Amygdala (tissue), 56 donors: ENCODE results near the gene C7orf57.

Experiments used
- DNase-seq, 56 donors: peaks; one replicate each; lab custom pipeline; 2025; lab: John Stamatoyannopoulos, UW

The C7orf57 gene

GRCh38 chr7:48083114-48083830, 47.9 kb downstream of the C7orf57 start:
- DNase-seq: no peak

DNA sequence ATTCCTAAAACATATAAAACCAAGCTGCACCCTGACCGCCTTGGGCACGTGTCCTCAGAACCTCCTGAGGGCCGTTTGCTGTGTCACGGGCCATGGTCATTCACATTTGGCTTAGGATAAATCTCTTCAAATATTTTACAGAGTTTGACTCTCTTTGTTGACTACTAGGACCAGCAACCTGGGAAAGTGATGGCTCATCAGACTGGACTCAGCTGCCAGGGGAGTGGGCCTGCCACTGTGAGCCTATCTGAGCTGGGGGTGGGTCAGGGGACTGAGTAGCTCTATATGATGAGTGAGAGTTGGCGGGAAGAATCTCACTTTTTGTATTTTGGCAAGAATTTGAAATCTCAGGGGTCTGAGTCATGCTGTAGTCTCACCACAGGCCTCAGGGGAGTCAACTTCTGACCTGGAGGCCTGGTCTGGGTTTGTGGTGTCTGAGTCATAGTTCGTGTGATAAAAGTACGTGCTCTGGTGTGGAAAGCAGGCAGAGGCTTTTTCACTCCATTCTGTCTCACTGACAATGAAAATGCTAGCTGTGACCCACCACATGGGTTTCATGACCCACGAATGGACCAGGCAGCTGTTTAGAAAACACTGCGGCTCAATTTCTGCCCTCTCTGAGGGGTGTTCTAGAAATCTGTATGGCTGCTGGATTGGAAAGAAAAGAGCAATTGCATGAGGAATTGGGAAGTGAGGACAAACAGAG, 49.5 kb downstream of the C7orf57 start:
- DNase-seq: no peak

DNA sequence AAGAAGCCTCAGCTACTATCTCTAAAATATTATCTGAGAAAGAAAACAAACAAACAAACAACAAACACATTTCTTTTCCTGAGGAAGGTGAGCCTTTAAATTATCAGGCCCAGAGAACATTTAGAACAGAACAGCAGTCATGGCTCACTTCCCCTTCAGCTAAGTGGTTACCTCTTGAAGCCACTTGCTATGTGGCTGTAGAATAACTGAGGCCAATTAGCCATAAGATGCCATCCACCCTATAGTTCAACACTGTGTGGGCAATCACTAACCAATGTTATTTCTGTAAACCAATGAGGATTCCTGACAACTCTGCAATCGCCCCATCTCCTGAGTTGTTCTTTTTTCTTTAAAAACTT, 50.1 kb downstream of the C7orf57 start:
- no peak for DNase-seq

DNA sequence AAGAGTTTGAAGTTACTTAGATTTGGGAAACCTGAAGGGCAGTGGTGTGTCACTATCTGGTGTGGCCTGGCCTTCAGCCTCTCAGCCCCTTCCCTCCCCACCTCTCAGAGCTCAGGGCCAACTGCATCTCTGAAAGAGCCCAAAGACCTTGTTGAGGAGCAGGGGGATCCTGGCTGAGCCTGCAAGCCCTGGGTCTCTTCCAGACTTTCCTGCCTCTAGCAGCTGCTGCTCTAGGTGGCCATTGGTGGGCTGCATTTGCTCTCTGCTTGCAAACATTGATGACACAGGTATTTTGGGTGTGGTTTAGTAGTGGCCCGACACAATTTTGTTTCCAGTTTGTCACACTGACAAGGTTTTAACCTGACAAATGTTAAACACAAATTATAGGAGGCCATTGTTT, 50.6 kb downstream of the C7orf57 start:
- DNase-seq: no peak

GRCh38 chr7:48087349-48087748, 52.0 kb downstream of the C7orf57 start:
- DNase-seq: no peak

DNA sequence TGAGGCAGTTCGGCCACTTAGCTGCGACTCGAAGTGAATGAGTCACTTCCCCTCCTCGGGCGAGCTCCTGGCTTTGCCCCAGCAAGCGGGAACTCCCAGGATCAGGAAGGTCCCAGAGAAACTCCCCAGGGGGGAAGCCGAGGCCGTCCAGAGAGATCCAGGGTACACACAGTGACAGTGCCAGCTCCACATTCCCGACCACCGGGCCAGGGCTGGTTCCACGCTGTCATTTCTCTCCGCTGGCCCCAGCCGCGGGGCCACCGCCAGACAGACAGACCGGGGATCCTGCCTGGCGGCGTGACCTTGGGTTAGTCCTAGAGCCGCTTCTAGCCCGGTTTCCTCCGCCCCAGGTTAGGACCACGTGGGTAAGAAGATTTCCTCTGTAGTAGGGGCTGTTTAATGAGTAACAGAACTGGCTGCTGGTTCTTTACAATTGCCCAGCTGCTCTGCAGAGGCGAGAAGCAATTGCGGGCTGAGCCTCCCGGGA, 53.3 kb downstream of the C7orf57 start:
- peak in 32 of 56 donors; percentile 18 to 82 (median 54) for DNase-seq

- DNase-seq: peak in 48 of 56 donors; percentile 27 to 87 (median 67)
These were observed 54.0 kb downstream of the C7orf57 start, which contains the start of gene UPP1 for GRCh38 chr7:48089046-48090003. Gene UPP1, plus strand, starts transcription at chr7:48089265. Its CDS starts 5,519 bp downstream, at chr7:48094784.

- peak in 12 of 56 donors; percentile 13 to 33 (median 20) for DNase-seq
These were observed 54.9 kb downstream of the C7orf57 start for GRCh38 chr7:48090095-48090805.

- DNase-seq: no peak
These were observed 56.4 kb downstream of the C7orf57 start for GRCh38 chr7:48091506-48092433.

DNA sequence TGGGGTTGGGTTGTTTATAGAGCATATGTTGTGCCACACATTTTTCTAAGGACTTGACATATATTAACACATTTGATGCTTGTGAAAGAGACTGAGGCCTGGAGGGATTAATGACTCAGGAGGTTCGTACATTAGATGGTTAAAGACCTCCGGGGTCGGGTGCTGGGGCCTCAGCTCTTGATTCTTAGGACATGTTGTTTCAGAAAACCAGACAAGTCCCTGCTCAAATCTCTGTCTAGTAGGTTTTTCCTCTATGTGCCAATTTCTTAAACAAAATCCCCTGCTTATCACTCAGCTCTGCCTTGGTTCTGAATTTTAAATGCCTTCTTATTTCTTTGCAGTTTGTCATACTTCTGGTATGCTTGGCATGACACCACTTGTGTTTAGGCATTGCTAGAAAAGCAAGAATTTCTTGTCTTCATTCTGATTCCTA, 59.5 kb downstream of the C7orf57 start:
- DNase-seq: no peak

DNA sequence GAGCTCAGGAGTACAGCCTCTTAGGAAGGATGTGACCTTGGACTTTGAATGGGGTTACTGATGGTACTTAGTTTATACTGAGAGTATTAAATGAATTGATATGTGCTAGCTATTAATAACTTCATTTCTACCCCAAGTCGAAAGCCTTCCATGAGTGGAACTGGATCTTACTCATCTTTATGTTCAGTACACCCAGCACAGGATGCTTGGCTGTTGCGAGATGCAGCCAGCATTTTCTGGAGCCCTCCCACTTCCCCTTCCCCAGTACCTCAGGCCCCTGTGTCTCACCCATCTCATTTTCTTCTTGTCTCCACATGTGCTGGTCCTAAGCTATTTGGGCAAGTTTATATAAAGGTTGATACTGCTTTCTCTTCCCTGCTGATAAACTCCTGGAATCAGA, 60.9 kb downstream of the C7orf57 start:
- DNase-seq: no peak

DNA sequence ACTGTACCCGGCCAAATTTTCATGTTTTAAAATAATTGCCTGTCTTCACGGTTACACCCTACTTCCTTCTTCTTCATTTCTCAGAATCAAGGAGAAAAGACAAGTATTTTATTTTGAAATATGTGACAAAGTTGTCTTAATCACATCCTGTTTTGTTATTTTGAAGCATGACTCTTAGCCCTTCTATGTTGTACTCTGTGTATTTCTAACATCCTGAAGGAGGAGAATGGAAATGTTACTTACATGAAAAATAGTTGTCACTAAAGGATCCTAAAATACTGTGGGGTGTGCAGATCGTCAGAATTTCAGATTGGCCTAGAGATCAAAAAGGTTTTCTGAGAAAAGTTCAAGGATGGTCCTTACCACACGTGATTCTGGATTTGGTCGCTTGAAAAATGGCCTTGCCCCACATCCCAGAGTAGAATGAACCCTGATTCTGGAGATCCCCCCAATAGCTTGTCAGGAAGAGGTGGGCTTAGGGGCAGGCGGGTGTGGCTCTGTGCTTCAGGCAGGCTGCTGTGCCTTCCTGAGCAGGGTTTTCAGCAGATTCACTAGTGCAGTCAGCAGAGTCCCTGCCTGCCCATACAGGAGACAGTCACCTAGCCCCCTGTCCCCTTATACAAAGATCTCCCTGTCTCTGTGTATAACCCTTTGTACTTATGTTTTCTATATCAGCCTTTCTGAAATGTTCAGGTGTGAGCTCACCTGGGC, 62.3 kb downstream of the C7orf57 start:
- DNase-seq: no peak

DNA sequence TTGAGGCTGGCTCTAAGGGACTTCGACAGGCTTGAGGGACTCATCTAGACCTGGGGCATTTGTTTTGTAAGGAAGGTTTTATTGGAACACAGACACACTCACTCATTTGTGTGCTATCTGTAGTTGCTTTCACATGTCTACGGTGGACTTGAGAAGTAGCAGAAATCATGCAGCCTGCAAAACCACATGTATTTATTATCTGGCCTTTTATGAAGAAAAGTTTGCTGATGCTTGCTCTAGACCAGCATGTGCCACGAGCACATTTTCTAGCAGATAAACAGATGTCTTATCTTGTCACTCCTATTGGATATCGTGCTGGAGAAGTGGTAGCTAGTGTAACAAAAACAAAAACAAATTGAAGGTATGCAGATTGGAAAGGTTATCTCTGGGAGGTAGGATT, 63.5 kb downstream of the C7orf57 start:
- no peak for DNase-seq

DNA sequence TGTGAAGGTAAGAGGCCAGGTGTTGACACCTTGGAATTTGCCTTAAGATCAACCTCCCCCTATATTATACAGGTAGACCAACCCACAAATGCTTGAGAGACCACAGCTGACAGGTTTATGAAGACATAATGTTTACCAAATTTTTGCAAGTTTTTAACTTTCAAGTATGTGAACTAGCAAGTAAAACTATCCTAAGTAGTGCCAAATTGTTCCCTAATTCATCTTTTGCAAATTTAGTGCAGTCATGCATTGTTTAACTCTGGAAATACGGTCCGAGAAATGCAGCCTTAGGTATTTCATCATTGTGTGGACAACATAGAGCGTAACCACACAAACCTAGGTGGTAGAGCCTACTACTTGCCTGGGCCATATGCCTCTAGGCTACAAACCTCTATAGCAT, 64.4 kb downstream of the C7orf57 start:
- no peak for DNase-seq

DNA sequence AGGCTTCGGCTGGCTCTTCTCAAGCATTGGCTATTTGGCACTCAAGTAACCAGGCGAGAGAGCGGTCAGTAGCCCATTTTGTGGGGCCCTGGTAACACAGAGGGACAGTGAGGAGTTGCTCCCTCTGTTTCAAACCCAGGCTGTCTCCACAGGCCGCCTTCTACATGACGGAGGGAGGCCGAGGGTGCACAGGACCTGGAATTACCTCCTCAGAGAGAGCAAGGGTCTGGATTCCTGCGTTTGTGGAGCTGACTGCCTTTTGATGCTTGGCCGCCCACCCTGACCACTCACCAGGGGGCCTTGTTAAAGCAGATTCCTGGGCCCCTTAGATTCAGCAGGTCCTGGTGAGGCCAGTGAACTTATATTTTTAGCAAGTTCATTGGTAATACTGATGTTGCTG, 66.0 kb downstream of the C7orf57 start:
- DNase-seq: no peak

- DNase-seq: no peak
These were observed 66.6 kb downstream of the C7orf57 start for GRCh38 chr7:48101968-48102367.

GRCh38 chr7:48102530-48102929, 67.2 kb downstream of the C7orf57 start:
- no peak for DNase-seq

- no peak for DNase-seq
These were observed 69.7 kb downstream of the C7orf57 start for GRCh38 chr7:48105045-48105444.
